Central memory CD8-positive, alpha-beta T cell (primary cell): Measurements from ENCODE around the gene NBEAL2.

Experiments used
- ATAC-seq: fragments of 150-1000 bp; cut with Tn5 transposase; replicated peaks from 2 replicates; pipeline ENCODE4 v1.10.0; 2022; ENCODE audit warnings: mild to moderate bottlenecking, moderate FRiP score, moderate number of reproducible peaks; ENCODE audit not compliant: poor library complexity, severe bottlenecking; ENCODE audit errors: extremely low read depth
- DNase-seq, 2 donors: peaks; one replicate each; pipeline ENCODE4 v3.0.0; 2021; ENCODE audit warnings: low spot score in 2 of 2
- H3K27ac Mint-ChIP-seq: one replicate; pipeline ENCODE4 v1.8.0; 2022; ENCODE audit warnings: low read depth, mild to moderate bottlenecking, moderate library complexity, mixed read lengths
- H3K27me3 Mint-ChIP-seq: one replicate; pipeline ENCODE4 v1.8.0; 2022; ENCODE audit warnings: mixed read lengths
- H3K36me3 Mint-ChIP-seq: one replicate; pipeline ENCODE4 v1.8.0; 2022; ENCODE audit warnings: mild to moderate bottlenecking, moderate library complexity, mixed read lengths; ENCODE audit not compliant: insufficient read depth
- H3K4me1 Mint-ChIP-seq: one replicate; pipeline ENCODE4 v1.8.0; 2022; ENCODE audit warnings: mixed read lengths
- H3K4me3 Mint-ChIP-seq: one replicate; pipeline ENCODE4 v1.8.0; 2022; ENCODE audit warnings: mild to moderate bottlenecking, moderate library complexity, mixed read lengths
- H3K9me3 Mint-ChIP-seq: one replicate; pipeline ENCODE4 v1.8.0; 2022; ENCODE audit warnings: mixed read lengths

NBEAL2 gene

DNA sequence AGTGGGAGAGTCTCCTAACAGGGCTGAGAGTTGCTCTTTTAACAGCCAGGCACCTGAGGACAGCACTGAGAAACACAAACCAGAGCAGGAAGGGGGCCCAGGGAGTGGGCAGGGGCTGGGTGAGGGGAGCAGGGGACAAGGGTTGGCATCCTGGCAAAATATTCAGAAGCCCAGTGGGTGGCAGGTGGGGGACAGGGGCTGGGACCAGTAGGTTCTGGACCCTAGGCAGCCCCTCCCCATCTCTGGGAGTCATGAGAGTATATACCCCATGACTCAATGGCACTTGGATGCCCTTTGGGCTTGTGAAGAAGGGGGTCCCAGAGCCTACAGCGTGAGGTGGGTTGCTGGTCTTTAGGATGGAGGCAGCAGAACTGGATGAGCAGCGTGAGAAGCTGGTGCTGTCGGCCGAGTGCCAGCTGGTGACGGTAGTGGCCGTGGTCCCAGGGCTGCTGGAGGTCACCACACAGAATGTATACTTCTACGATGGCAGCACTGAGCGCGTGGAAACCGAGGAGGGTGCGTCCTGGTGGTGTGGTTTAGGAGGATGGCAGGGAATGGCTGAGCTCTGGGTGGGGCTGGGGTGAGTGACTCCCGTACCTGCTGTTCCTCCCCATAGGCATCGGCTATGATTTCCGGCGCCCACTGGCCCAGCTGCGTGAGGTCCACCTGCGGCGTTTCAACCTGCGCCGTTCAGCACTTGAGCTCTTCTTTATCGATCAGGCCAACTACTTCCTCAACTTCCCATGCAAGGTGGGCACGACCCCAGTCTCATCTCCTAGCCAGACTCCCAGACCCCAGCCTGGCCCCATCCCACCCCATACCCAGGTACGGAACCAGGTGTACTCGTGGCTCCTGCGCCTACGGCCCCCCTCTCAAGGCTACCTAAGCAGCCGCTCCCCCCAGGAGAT, 24.2 kb downstream of the NBEAL2 start:
- no peaks in the 10 kb centered on the region for H3K27me3 Mint-ChIP-seq
- peaks cover 43% of the 10 kb centered on the region for H3K36me3 Mint-ChIP-seq
- no peaks in the 10 kb centered on the region for H3K9me3 Mint-ChIP-seq
- ATAC-seq (no peak), DNase-seq (no peak)
- H3K4me1 Mint-ChIP-seq, result peaks cover 7% of the 10 kb centered on the region
- no peak overlapping the region for H3K4me3 Mint-ChIP-seq
- H3K27ac Mint-ChIP-seq, result no peak overlapping the region

GRCh38 chr3:47004369-47005211, 25.1 kb downstream of the NBEAL2 start:
- Mint-ChIP-seq H3K36me3 (peaks cover 43% of the 10 kb centered on the region), H3K27ac (no peak overlapping the region), H3K9me3 (no peaks in the 10 kb centered on the region), H3K27me3 (no peaks in the 10 kb centered on the region), H3K4me3 (no peak overlapping the region), H3K4me1 (peaks cover 5% of the 10 kb centered on the region)
- ATAC-seq (no peak), DNase-seq (no peak)

- DNase-seq, result no peak
- H3K27me3 Mint-ChIP-seq, result no peaks in the 10 kb centered on the region
- H3K27ac Mint-ChIP-seq, result peak overlapping the region; percentile 54
- no peak overlapping the region for H3K4me3 Mint-ChIP-seq
- peaks cover 49% of the 10 kb centered on the region for H3K36me3 Mint-ChIP-seq
- no peaks in the 10 kb centered on the region for H3K9me3 Mint-ChIP-seq
- ATAC-seq, result no peak
- peaks cover 7% of the 10 kb centered on the region for H3K4me1 Mint-ChIP-seq
Measured at GRCh38 chr3:47005212-47006144, 26.0 kb downstream of the NBEAL2 start.

DNA sequence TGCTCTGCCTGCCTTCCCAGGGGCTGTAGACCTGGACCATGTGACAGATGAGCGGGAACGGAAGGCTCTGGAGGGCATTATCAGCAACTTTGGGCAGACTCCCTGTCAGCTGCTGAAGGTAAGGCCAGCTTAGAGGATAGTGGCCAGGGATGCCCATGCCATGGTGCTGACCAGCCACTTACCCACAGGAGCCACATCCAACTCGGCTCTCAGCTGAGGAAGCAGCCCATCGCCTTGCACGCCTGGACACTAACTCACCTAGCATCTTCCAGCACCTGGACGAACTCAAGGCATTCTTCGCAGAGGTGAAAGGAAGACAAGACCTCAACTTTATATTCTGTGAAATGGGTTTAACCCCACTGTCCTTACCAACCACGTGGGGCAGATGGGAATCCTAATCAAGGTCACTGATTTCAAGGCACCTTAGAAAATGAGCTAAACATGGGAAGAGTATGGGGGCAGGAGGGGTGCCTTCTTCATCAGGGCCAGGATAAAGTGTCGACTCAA, 26.7 kb downstream of the NBEAL2 start:
- Mint-ChIP-seq H3K4me3 (no peak overlapping the region), H3K27ac (peak overlapping the region; percentile 54), H3K9me3 (no peaks in the 10 kb centered on the region), H3K27me3 (no peaks in the 10 kb centered on the region), H3K4me1 (peaks cover 11% of the 10 kb centered on the region), H3K36me3 (peaks cover 51% of the 10 kb centered on the region)
- ATAC-seq (no peak), DNase-seq (no peak)

GRCh38 chr3:47007001-47007400, 27.5 kb downstream of the NBEAL2 start:
- Mint-ChIP-seq H3K27ac (no peak overlapping the region), H3K4me3 (no peak overlapping the region), H3K36me3 (peaks cover 50% of the 10 kb centered on the region), H3K27me3 (no peaks in the 10 kb centered on the region), H3K4me1 (peaks cover 11% of the 10 kb centered on the region), H3K9me3 (no peaks in the 10 kb centered on the region)
- ATAC-seq (no peak), DNase-seq (no peak)

- no peak for ATAC-seq
- no peak overlapping the region for H3K4me3 Mint-ChIP-seq
- no peaks in the 10 kb centered on the region for H3K9me3 Mint-ChIP-seq
- DNase-seq, result no peak
- H3K36me3 Mint-ChIP-seq, result peaks cover 47% of the 10 kb centered on the region
- no peaks in the 10 kb centered on the region for H3K27me3 Mint-ChIP-seq
- peak overlapping the region; percentile 25 for H3K27ac Mint-ChIP-seq
- peaks cover 11% of the 10 kb centered on the region for H3K4me1 Mint-ChIP-seq
Measured at GRCh38 chr3:47007482-47008233, 28.2 kb downstream of the NBEAL2 start.

DNA sequence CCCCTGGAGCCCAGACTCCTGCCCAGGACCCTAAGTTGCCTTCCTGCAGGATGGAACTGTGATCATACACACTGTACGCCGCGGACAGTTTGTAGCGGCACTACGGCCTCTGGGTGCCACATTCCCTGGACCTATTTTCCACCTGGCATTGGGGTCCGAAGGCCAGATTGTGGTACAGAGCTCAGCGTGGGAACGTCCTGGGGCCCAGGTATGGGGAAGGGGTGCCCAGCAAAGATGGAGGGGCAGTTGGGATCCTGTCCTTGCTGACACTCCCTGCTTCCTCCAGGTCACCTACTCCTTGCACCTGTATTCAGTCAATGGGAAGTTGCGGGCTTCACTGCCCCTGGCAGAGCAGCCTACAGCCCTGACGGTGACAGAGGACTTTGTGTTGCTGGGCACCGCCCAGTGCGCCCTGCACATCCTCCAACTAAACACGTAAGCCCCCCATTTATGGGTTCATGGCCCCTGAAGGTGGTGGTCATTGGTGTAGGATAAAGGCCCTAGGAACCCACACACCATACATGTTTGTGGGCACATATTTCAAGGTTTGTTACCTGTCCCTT, 28.8 kb downstream of the NBEAL2 start:
- Mint-ChIP-seq H3K9me3 (no peaks in the 10 kb centered on the region), H3K4me3 (peak overlapping the region; percentile 7)

GRCh38 chr3:47008851-47009224, 29.4 kb downstream of the NBEAL2 start:
- peaks cover 11% of the 10 kb centered on the region for H3K4me1 Mint-ChIP-seq
- ATAC-seq (no peak), DNase-seq (no peak)
- H3K9me3 Mint-ChIP-seq, result no peaks in the 10 kb centered on the region
- no peaks in the 10 kb centered on the region for H3K27me3 Mint-ChIP-seq
- H3K27ac Mint-ChIP-seq, result no peak overlapping the region
- H3K36me3 Mint-ChIP-seq, result peaks cover 45% of the 10 kb centered on the region
- H3K4me3 Mint-ChIP-seq, result peak overlapping the region; percentile 7

More for the DNA sequence above, 28.8 kb downstream of the NBEAL2 start:
- Mint-ChIP-seq H3K27me3 (no peaks in the 10 kb centered on the region), H3K27ac (peak overlapping the region; percentile 25), H3K36me3 (peaks cover 45% of the 10 kb centered on the region), H3K4me1 (peaks cover 11% of the 10 kb centered on the region)
- DNase-seq (no peak), ATAC-seq (no peak)

GRCh38 chr3:47009225-47010110, 30.0 kb downstream of the NBEAL2 start:
- H3K4me3 Mint-ChIP-seq, result peak overlapping the region; percentile 38

DNA sequence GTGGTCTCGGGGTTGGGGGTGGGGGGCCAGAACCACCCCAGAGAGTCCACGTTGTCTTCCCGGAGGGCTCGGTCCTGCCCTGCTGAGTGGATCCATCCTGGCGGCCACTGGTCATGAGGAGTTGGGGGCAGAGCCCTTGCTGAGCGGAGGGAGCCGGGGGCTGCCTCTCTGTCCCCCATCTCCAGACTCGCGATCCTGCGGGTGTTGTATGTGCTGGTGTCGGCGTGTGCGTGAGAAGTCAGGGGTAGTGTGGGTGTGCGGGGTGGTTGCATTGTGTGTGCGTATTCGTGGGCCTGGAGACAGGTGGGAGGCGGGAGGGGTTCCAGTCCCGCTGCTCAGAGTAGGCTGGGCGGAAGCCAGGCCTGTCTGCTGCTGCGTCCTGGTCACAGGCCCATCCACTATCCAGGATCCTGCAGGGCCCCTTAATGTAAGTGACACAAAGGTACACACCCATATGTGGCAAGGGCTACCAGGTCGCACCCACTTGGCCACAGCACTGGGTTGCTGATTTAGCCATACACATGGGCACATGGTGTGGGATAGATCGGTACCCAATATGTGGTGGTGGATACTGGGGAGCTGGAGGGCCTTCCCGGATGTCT, 30.7 kb downstream of the NBEAL2 start:
- H3K36me3 Mint-ChIP-seq, result peaks cover 45% of the 10 kb centered on the region
- peak overlapping the region; percentile 38 for H3K4me3 Mint-ChIP-seq
- peaks cover 12% of the 10 kb centered on the region for H3K4me1 Mint-ChIP-seq
- DNase-seq (no peak), ATAC-seq (no peak)
- peak overlapping the region; percentile 47 for H3K27ac Mint-ChIP-seq
- no peaks in the 10 kb centered on the region for H3K9me3 Mint-ChIP-seq
- no peaks in the 10 kb centered on the region for H3K27me3 Mint-ChIP-seq

More at GRCh38 chr3:47009225-47010110, 30.0 kb downstream of the NBEAL2 start:
- ATAC-seq (peak; percentile 83), DNase-seq (peak; percentile 50 to 54)
- Mint-ChIP-seq H3K9me3 (no peaks in the 10 kb centered on the region), H3K36me3 (peaks cover 46% of the 10 kb centered on the region), H3K4me1 (peaks cover 11% of the 10 kb centered on the region), H3K27me3 (no peaks in the 10 kb centered on the region), H3K27ac (peak overlapping the region; percentile 47)
